CD4-positive, alpha-beta T cell treated with Interferon alpha-2 for 1 hour (primary cell): ENCODE data around the gene SPRR2E.
"Not testable (repeated sequence)": the region's sequence is repeated elsewhere in the genome, so short reads cannot be mapped to it uniquely, and the experiment has no call there.

Source experiments
- DNase-seq, 2 donors: peaks; one replicate each; pipeline ENCODE4 v3.0.0-alpha.2; 2020 to 2022

Gene SPRR2E

GRCh38 chr1:153094426-153094825 is at the start of gene SPRR2E:
TSS of gene SPRR2E (minus strand) at chr1:153094526. CDS start at chr1:153093751, 775 bp downstream.
- no peak for DNase-seq

GRCh38 chr1:153141377-153141776 is 47.1 kb upstream of the SPRR2E start:
- DNase-seq, result no peak

- no peak for DNase-seq
Observed at GRCh38 chr1:153140484-153140883, 46.2 kb upstream of the SPRR2E start.

GRCh38 chr1:153133743-153134142 is 39.4 kb upstream of the SPRR2E start:
- DNase-seq, result no peak

- DNase-seq, result no peak
Observed at GRCh38 chr1:153133267-153133666, 38.9 kb upstream of the SPRR2E start.

- DNase-seq, result not testable (repeated sequence)
Observed at GRCh38 chr1:153128688-153129087, 34.4 kb upstream of the SPRR2E start.

GRCh38 chr1:153127296-153127695 is 33.0 kb upstream of the SPRR2E start:
- no peak for DNase-seq

GRCh38 chr1:153125536-153125935 is 31.2 kb upstream of the SPRR2E start:
- no peak for DNase-seq

- DNase-seq, result not testable (repeated sequence)
Observed at GRCh38 chr1:153123793-153124192, 29.5 kb upstream of the SPRR2E start.

GRCh38 chr1:153122831-153123421 is 28.6 kb upstream of the SPRR2E start:
- DNase-seq, result no peak

- no peak for DNase-seq
Observed at GRCh38 chr1:153120945-153121344, 26.6 kb upstream of the SPRR2E start.

- no peak for DNase-seq
Observed at GRCh38 chr1:153119491-153119971, 25.2 kb upstream of the SPRR2E start.

- not testable (repeated sequence) for DNase-seq
Observed at GRCh38 chr1:153115264-153115663, 20.9 kb upstream of the SPRR2E start.

- DNase-seq, result no peak
Observed at GRCh38 chr1:153113416-153113815, 19.1 kb upstream of the SPRR2E start, which contains the start of gene SPRR2F. TSS of gene SPRR2F (minus strand) at chr1:153113516. CDS start at chr1:153112733, 783 bp downstream.

GRCh38 chr1:153112454-153112853 is 18.1 kb upstream of the SPRR2E start:
- DNase-seq, result not testable (repeated sequence)

GRCh38 chr1:153100245-153100644 is 5.9 kb upstream of the SPRR2E start:
- no peak for DNase-seq

- DNase-seq, result no peak
Observed at GRCh38 chr1:153099461-153100045, 5.2 kb upstream of the SPRR2E start.

- DNase-seq, result no peak
Observed at GRCh38 chr1:153095764-153096163, 1.4 kb upstream of the SPRR2E start.

GRCh38 chr1:153087652-153088051 is 6.7 kb downstream of the SPRR2E start:
- DNase-seq, result no peak

- no peak for DNase-seq
Observed at GRCh38 chr1:153081736-153082135, 12.6 kb downstream of the SPRR2E start.

GRCh38 chr1:153072806-153073726 is 21.3 kb downstream of the SPRR2E start:
- DNase-seq, result no peak

- DNase-seq, result no peak
Observed at GRCh38 chr1:153071511-153071910, 22.8 kb downstream of the SPRR2E start, which contains the start of gene SPRR2B. TSS of gene SPRR2B (minus strand) at chr1:153071611. CDS start at chr1:153070839, 772 bp downstream.

- DNase-seq, result no peak
Observed at GRCh38 chr1:153070243-153070642, 24.1 kb downstream of the SPRR2E start.
